Stimulated activated naive CD8-positive, alpha-beta T cell treated with anti-CD3 and anti-CD28 coated beads, Interleukin-15, amount 100 ng/mL, for 72 hours (primary cell): Measurements from ENCODE around the gene ADAP1.

ENCODE experiments used
- ATAC-seq: fragments of 150-1000 bp; cut with Tn5 transposase; 2 replicates; pipeline ENCODE4 v1.10.0; 2021; ENCODE audit warnings: mild to moderate bottlenecking, moderate library complexity
- DNase-seq, 2 donors: peaks; one replicate each; pipeline ENCODE4 v3.0.0; 2021 to 2022
- H3K27ac Mint-ChIP-seq, 2 donors: one replicate each; pipeline ENCODE4 v1.8.0; 2022; ENCODE audit warnings: mild to moderate bottlenecking in 2 of 2, mixed read lengths in 2 of 2, moderate library complexity in 2 of 2
- H3K27me3 Mint-ChIP-seq: one replicate; pipeline ENCODE4 v1.8.0; 2022; ENCODE audit warnings: mixed read lengths
- H3K4me1 Mint-ChIP-seq: one replicate; pipeline ENCODE4 v1.8.0; 2022; ENCODE audit warnings: mild to moderate bottlenecking, mixed read lengths
- H3K4me3 Mint-ChIP-seq, 2 donors: one replicate each; pipeline ENCODE4 v1.8.0; 2022; ENCODE audit warnings: mild to moderate bottlenecking in 2 of 2, mixed read lengths in 2 of 2, moderate library complexity in 1 of 2
- H3K9me3 Mint-ChIP-seq, 2 donors: one replicate each; pipeline ENCODE4 v1.8.0; 2022; ENCODE audit warnings: mixed read lengths in 2 of 2

ADAP1 gene

GRCh38 chr7:982511-983003 is 28.1 kb upstream of the ADAP1 start:
- Mint-ChIP-seq H3K4me1 (peaks cover 14% of the 10 kb centered on the region), H3K4me3 (no peak overlapping the region), H3K9me3 (no peaks in the 10 kb centered on the region), H3K27me3 (peaks cover 24% of the 10 kb centered on the region), H3K27ac (no peak overlapping the region)
- ATAC-seq (no peak), DNase-seq (no peak)

GRCh38 chr7:981793-982510 is 27.5 kb upstream of the ADAP1 start:
- H3K27ac Mint-ChIP-seq: no peak overlapping the region
- peaks cover 14% of the 10 kb centered on the region for H3K4me1 Mint-ChIP-seq
- H3K27me3 Mint-ChIP-seq: peaks cover 20% of the 10 kb centered on the region
- H3K4me3 Mint-ChIP-seq: no peak overlapping the region
- ATAC-seq (no peak), DNase-seq (no peak)
- H3K9me3 Mint-ChIP-seq: no peaks in the 10 kb centered on the region

GRCh38 chr7:979886-980571 is 25.5 kb upstream of the ADAP1 start:
- no peak for ATAC-seq
- DNase-seq: no peak
- Mint-ChIP-seq H3K27ac (no peak overlapping the region), H3K4me3 (no peak overlapping the region), H3K9me3 (no peaks in the 10 kb centered on the region), H3K4me1 (no peaks in the 10 kb centered on the region), H3K27me3 (peaks cover under 1% of the 10 kb centered on the region)

- no peaks in the 10 kb centered on the region for H3K4me1 Mint-ChIP-seq
- no peak overlapping the region for H3K4me3 Mint-ChIP-seq
- no peaks in the 10 kb centered on the region for H3K9me3 Mint-ChIP-seq
- H3K27me3 Mint-ChIP-seq: no peaks in the 10 kb centered on the region
- ATAC-seq: no peak
- peak overlapping the region in 1 of 2 donors; percentile 78 for H3K27ac Mint-ChIP-seq
- no peak for DNase-seq
Measured at GRCh38 chr7:979151-979550, 24.7 kb upstream of the ADAP1 start.

- peaks cover 1% of the 10 kb centered on the region for H3K4me1 Mint-ChIP-seq
- ATAC-seq (no peak), DNase-seq (no peak)
- no peaks in the 10 kb centered on the region for H3K9me3 Mint-ChIP-seq
- H3K27me3 Mint-ChIP-seq: no peaks in the 10 kb centered on the region
- H3K27ac Mint-ChIP-seq: no peak overlapping the region
- no peak overlapping the region for H3K4me3 Mint-ChIP-seq
Measured at GRCh38 chr7:978416-979091, 24.1 kb upstream of the ADAP1 start.

GRCh38 chr7:978049-978346 is 23.5 kb upstream of the ADAP1 start:
- H3K4me3 Mint-ChIP-seq: no peak overlapping the region
- no peak overlapping the region for H3K27ac Mint-ChIP-seq
- no peaks in the 10 kb centered on the region for H3K9me3 Mint-ChIP-seq
- DNase-seq (no peak), ATAC-seq (no peak)
- no peaks in the 10 kb centered on the region for H3K27me3 Mint-ChIP-seq
- peaks cover 7% of the 10 kb centered on the region for H3K4me1 Mint-ChIP-seq

- ATAC-seq: no peak
Measured at GRCh38 chr7:977326-978048, 23.0 kb upstream of the ADAP1 start.

GRCh38 chr7:976901-977325 is 22.4 kb upstream of the ADAP1 start:
- DNase-seq (no peak), ATAC-seq (no peak)
- H3K9me3 Mint-ChIP-seq: no peaks in the 10 kb centered on the region

More at GRCh38 chr7:977326-978048, 23.0 kb upstream of the ADAP1 start:
- Mint-ChIP-seq H3K9me3 (no peaks in the 10 kb centered on the region), H3K4me1 (peaks cover 10% of the 10 kb centered on the region), H3K4me3 (no peak overlapping the region), H3K27me3 (no peaks in the 10 kb centered on the region), H3K27ac (peak overlapping the region in 1 of 2 donors; percentile 74)
- no peak for DNase-seq

GRCh38 chr7:975702-976473 is 21.4 kb upstream of the ADAP1 start:
- Mint-ChIP-seq H3K4me3 (peak overlapping the region; percentile 92 to 97), H3K4me1 (peaks cover 25% of the 10 kb centered on the region), H3K9me3 (no peaks in the 10 kb centered on the region), H3K27me3 (no peaks in the 10 kb centered on the region), H3K27ac (no peak overlapping the region)
- ATAC-seq (no peak), DNase-seq (no peak)

More at GRCh38 chr7:976901-977325, 22.4 kb upstream of the ADAP1 start:
- Mint-ChIP-seq H3K4me3 (no peak overlapping the region), H3K27ac (no peak overlapping the region), H3K4me1 (peaks cover 16% of the 10 kb centered on the region), H3K27me3 (no peaks in the 10 kb centered on the region)

- Mint-ChIP-seq H3K4me1 (peaks cover 29% of the 10 kb centered on the region), H3K4me3 (peak within 1 kb of the TSS; percentile 92 to 97)
Measured at GRCh38 chr7:974820-975681, 20.6 kb upstream of the ADAP1 start, which contains the start of gene COX19. Gene COX19, minus strand, starts transcription at chr7:975549. Its CDS starts 40 bp downstream, at chr7:975509.

GRCh38 chr7:974172-974571 is 19.7 kb upstream of the ADAP1 start:
- peak overlapping the region in 1 of 2 donors; percentile 96 for H3K27ac Mint-ChIP-seq

More at GRCh38 chr7:974820-975681, 20.6 kb upstream of the ADAP1 start, which contains the start of gene COX19:
- no peaks in the 10 kb centered on the region for H3K9me3 Mint-ChIP-seq
- peak within 1 kb of the TSS; percentile 96 to 99 for H3K27ac Mint-ChIP-seq
- DNase-seq: peak; percentile 90 to 92
- peak; percentile 95 for ATAC-seq
- no peaks in the 10 kb centered on the region for H3K27me3 Mint-ChIP-seq

GRCh38 chr7:973312-973711 is 18.8 kb upstream of the ADAP1 start:
- no peak for DNase-seq
- Mint-ChIP-seq H3K9me3 (no peaks in the 10 kb centered on the region), H3K4me1 (peaks cover 35% of the 10 kb centered on the region), H3K4me3 (peak overlapping the region; percentile 47 to 56), H3K27me3 (no peaks in the 10 kb centered on the region), H3K27ac (no peak overlapping the region)
- no peak for ATAC-seq

More at GRCh38 chr7:974172-974571, 19.7 kb upstream of the ADAP1 start:
- DNase-seq (no peak), ATAC-seq (no peak)
- Mint-ChIP-seq H3K4me3 (peak overlapping the region; percentile 92 to 97), H3K4me1 (peaks cover 35% of the 10 kb centered on the region), H3K27me3 (no peaks in the 10 kb centered on the region), H3K9me3 (no peaks in the 10 kb centered on the region)

- Mint-ChIP-seq H3K27ac (no peak overlapping the region), H3K4me1 (peaks cover 35% of the 10 kb centered on the region), H3K27me3 (no peaks in the 10 kb centered on the region), H3K9me3 (no peaks in the 10 kb centered on the region), H3K4me3 (peak overlapping the region; percentile 47 to 56)
- no peak for DNase-seq
- no peak for ATAC-seq
Measured at GRCh38 chr7:972676-973309, 18.3 kb upstream of the ADAP1 start.
